ENCODE measurements around the gene VAC14.

VAC14 gene

DNA sequence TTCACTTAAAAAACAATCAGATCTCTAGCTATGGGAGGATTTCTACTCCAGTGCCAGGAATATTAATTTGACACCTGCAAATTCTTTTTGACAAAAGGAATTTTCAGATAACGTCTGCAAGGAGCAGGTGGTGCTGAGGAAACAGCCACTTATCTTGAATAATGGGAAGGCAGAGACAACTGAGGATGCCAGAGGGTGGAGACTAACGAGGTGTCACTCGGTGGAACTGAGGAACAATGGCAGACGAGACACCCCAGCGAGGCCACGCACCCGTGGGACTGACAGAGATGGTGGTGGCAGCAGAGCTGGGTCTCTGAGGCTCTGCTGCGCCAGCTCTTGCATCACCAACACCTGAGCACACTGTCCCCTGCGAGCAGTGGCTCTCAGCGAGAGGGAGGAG, 42.2 kb downstream of the VAC14 start:
- in situ Hi-C loops (cut with HindIII; ENCODE audit: low sequenced_read_pairs) = loop anchor here (25.0 kb wide), 1 partner anchor 221 kb away; no protein-coding TSS in a partner anchor
- no peak for DNase-seq (ENCODE audit: low read depth)
- H3K4me3 ChIP-seq (ENCODE audit: low read depth, low read length) = no peak overlapping the region
- TF ChIP-seq, protein P1, sequence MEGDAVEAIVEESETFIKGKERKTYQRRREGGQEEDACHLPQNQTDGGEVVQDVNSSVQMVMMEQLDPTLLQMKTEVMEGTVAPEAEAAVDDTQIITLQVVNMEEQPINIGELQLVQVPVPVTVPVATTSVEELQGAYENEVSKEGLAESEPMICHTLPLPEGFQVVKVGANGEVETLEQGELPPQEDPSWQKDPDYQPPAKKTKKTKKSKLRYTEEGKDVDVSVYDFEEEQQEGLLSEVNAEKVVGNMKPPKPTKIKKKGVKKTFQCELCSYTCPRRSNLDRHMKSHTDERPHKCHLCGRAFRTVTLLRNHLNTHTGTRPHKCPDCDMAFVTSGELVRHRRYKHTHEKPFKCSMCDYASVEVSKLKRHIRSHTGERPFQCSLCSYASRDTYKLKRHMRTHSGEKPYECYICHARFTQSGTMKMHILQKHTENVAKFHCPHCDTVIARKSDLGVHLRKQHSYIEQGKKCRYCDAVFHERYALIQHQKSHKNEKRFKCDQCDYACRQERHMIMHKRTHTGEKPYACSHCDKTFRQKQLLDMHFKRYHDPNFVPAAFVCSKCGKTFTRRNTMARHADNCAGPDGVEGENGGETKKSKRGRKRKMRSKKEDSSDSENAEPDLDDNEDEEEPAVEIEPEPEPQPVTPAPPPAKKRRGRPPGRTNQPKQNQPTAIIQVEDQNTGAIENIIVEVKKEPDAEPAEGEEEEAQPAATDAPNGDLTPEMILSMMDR (IDR thresholded peaks at IDR 0.05; ENCODE audit: low read depth, low read length, missing control alignments) = no peak

DNA sequence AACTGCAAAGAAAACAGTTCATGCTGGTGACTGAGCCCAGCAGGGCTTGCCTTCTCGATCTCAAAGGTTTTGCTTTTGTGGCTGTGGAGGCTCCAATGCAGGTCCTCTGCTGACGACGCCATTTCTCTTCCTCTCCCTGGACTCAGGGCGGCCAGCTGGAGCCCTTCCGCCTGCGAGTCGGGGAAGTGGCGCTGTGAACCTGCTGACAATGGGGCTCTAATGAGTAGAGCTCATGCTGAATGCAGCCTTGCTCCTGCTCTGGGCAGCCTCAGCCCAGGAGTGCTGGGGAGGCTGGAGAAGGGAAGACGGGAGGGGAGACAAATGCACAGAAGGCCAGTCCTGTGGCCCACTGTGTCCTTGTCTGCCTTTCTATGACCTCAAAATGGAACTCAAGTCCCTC, 43.8 kb downstream of the VAC14 start:
- DNase-seq (ENCODE audit: low read depth) = no peak
- H3K4me3 ChIP-seq (ENCODE audit: low read depth, low read length) = no peak overlapping the region
- TF ChIP-seq, protein P1 (IDR thresholded peaks at IDR 0.05; ENCODE audit: low read depth, low read length, missing control alignments) = no peak
- in situ Hi-C loops (cut with HindIII; ENCODE audit: low sequenced_read_pairs) = loop anchor here (25.0 kb wide), 1 partner anchor 220 kb away; no protein-coding TSS in a partner anchor

DNA sequence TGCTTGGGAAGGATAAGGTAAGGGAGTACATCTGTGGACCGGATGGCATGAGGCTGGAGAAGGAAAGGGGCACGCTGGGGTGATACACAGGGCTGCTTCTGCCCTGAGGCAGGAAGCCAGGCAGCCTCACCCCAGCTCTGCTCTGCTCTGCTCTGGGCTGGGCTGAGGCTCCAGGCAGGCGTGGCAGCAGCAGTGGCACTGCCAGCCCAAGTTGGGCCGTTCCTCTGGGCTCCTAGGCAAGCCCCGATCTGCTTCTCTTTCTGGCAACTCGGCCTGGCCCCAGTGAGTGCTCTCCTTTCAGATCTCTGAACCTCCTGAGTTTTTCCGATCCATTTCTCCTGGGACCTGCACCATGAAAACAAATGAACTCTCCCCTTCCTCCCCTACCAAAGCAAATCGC, 44.9 kb downstream of the VAC14 start:
- no peak for DNase-seq (ENCODE audit: low read depth)
- no peak overlapping the region for H3K4me3 ChIP-seq (ENCODE audit: low read depth, low read length)
- in situ Hi-C loops (cut with HindIII; ENCODE audit: low sequenced_read_pairs) = loop anchor here (25.0 kb wide), 1 partner anchor 219 kb away; no protein-coding TSS in a partner anchor
- TF ChIP-seq, protein P1 (IDR thresholded peaks at IDR 0.05; ENCODE audit: low read depth, low read length, missing control alignments) = no peak

DNA sequence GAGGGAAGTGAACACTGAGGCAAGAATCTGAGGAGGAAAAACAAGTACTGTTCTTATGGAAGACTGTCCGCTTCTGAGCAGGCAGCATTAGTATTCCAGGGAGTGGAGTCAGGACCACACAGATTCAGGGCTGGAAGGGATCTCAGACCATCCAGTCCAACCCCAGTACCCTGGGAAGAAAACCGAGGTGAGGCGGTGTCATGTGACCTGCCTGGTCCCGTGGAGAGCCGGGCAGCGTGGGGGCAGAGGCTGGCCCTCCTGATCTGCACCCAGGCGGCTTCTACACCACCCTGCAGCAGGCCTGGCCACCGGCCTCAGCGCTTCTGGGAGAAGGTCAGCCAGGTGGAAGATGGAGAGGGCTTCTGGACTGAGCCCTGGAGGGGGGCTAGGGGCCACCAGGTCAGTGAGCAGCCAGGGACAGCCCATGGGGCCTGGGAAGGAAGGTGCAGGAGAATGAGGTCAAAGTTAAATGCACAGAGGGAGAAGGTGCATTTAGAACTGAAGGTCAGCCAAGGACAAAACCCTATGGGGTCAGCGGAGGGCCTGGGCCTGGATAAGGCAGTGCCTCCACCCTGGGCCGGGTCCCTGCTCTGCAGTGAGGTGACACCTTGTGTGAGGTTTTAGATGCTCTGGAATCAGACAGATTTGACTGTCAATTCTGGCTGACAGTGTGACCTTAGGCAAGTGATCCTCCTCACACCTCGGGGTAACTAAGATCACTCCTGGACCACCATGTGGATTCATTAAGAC, 45.9 kb downstream of the VAC14 start:
- in situ Hi-C loops (cut with HindIII; ENCODE audit: low sequenced_read_pairs) = loop anchor here (25.0 kb wide), 1 partner anchor 218 kb away; no protein-coding TSS in a partner anchor
- DNase-seq (ENCODE audit: low read depth) = no peak
- H3K4me3 ChIP-seq (ENCODE audit: low read depth, low read length) = no peak overlapping the region
- TF ChIP-seq, protein P1 (IDR thresholded peaks at IDR 0.05; ENCODE audit: low read depth, low read length, missing control alignments) = no peak

DNA sequence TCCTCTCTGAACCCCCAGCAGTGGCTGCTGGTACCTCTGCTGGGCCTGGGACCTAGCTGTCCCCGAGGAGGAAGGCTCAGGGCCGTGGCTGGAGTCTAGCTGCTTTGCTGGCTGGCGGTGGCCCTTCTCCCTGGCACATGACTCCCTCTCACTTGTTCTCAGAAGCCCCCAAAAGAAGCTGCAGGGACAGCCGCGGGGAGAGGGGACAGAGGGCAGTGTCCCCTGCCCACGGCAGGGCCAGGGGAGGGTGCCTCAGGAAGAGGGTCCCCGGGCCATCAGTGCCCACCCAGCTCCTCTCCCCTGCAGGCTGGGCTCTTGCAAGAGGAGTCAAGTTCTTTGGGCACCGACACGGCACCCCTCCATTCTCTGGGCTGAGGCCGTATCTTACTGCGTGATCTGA, 46.6 kb downstream of the VAC14 start:
- no peak for DNase-seq (ENCODE audit: low read depth)
- in situ Hi-C loops (cut with HindIII; ENCODE audit: low sequenced_read_pairs) = loop anchor here (25.0 kb wide), 1 partner anchor 217 kb away; no protein-coding TSS in a partner anchor
- no peak overlapping the region for H3K4me3 ChIP-seq (ENCODE audit: low read depth, low read length)
- TF ChIP-seq, protein P1 (IDR thresholded peaks at IDR 0.05; ENCODE audit: low read depth, low read length, missing control alignments) = no peak

DNA sequence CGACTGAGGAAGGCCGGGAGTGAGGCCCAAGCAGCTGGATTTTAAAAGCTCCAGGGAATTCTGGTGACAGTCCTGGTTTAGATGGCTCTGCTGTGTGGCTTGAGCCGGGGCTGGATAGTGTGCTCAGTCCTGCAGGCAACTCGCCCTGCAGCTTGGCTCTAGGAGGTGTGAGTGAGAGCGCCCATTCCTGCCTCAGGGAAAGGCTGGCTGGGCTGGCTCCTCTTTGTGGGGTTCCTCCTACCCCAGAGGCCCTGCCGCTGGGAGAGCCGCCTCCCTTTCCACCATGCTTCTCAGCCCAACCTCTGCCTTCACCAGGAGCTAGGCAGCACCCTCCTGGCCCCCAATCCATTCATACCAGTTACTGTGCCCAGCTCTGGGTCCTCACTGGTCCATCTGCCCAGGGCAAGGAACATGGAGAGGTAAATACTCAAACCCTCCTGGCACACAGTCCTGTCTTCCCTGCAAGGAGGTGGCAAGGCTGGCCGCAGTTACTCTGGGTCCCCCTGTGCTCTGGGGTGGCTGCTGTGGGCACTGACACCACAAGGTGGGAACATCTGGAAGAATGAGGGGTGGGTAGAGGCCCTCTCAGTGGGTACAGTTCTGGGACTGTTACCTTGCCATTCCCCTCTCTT, 47.1 kb downstream of the VAC14 start:
- TF ChIP-seq, protein P1 (IDR thresholded peaks at IDR 0.05; ENCODE audit: low read depth, low read length, missing control alignments) = no peak
- in situ Hi-C loops (cut with HindIII; ENCODE audit: low sequenced_read_pairs) = loop anchor here (25.0 kb wide), 1 partner anchor 217 kb away; no protein-coding TSS in a partner anchor
- no peak for DNase-seq (ENCODE audit: low read depth)
- no peak overlapping the region for H3K4me3 ChIP-seq (ENCODE audit: low read depth, low read length)

Data from astrocyte of the cerebellum (primary cell).